KMS-11 (cell line): ENCODE results near the gene DHTKD1.

Experiments
- H2AFZ ChIP-seq: fragments of 200-600 bp; sonication (generic); 2 replicates; pipeline ENCODE4 v1.6.1; 2016; ENCODE audit warnings: antibody characterized with exemption, mixed run types, low read depth
- H3K27ac ChIP-seq: fragments of 200-600 bp; sonication (generic); 2 replicates; pipeline ENCODE4 v1.6.1; 2016; ENCODE audit warnings: mild to moderate bottlenecking, mixed run types
- H3K27me3 ChIP-seq: fragments of 200-600 bp; sonication (generic); 2 replicates; pipeline ENCODE4 v1.6.1; 2017; ENCODE audit warnings: mild to moderate bottlenecking, low read depth, mixed run types, moderate library complexity; ENCODE audit not compliant: insufficient read depth
- H3K36me3 ChIP-seq: fragments of 200-600 bp; sonication (generic); 2 replicates; pipeline ENCODE4 v1.6.1; 2017; ENCODE audit warnings: mild to moderate bottlenecking, mixed run types; ENCODE audit not compliant: insufficient read depth
- H3K4me1 ChIP-seq: fragments of 200-600 bp; sonication (generic); 2 replicates; pipeline ENCODE4 v1.6.1; 2016; ENCODE audit warnings: mild to moderate bottlenecking, low read depth, mixed run types; ENCODE audit not compliant: poor library complexity, severe bottlenecking
- H3K4me2 ChIP-seq: fragments of 200-600 bp; sonication (generic); 2 replicates; pipeline ENCODE4 v1.7.0; 2016; ENCODE audit warnings: mild to moderate bottlenecking, mixed run types
- H3K4me3 ChIP-seq: fragments of 200-600 bp; sonication (generic); IDR thresholded peaks from 2 replicates; pipeline ENCODE4 v1.6.1; 2017; ENCODE audit warnings: low read depth, low read length, mixed read lengths; ENCODE audit not compliant: insufficient read depth
- H3K79me2 ChIP-seq: fragments of 200-600 bp; sonication (generic); 2 replicates; pipeline ENCODE4 v1.6.1; 2016; ENCODE audit warnings: low read depth, mixed run types; ENCODE audit not compliant: insufficient read depth
- H3K9ac ChIP-seq: fragments of 200-600 bp; sonication (generic); 2 replicates; pipeline ENCODE4 v1.6.1; 2016; ENCODE audit warnings: mild to moderate bottlenecking, mixed run types
- H4K20me1 ChIP-seq: fragments of 200-600 bp; sonication (generic); 2 replicates; pipeline ENCODE4 v1.6.1; 2016; ENCODE audit warnings: mild to moderate bottlenecking, mixed run types; ENCODE audit not compliant: insufficient read depth
- TF ChIP-seq, protein P1 (sequence below): fragments of 200-600 bp; sonication (generic); conservative IDR thresholded peaks from 2 replicates; pipeline ENCODE4 v1.6.1; 2017; ENCODE audit warnings: low read depth, mild to moderate bottlenecking, antibody characterized with exemption, low read length, moderate library complexity, mixed read lengths

DHTKD1 gene

GRCh38 chr10:12130237-12130872, 61.6 kb downstream of the DHTKD1 start:
- Histone ChIP-seq H3K4me2 (peak overlapping the region; percentile 43), H2AFZ (peak overlapping the region; percentile 83), H3K27ac (0 out of 2 replicates have a peak overlapping the region, but pooled peaks have one; percentile 1), H3K79me2 (peaks cover 9% of the 10 kb centered on the region), H3K4me3 (no peak overlapping the region), H3K27me3 (no peaks in the 10 kb centered on the region), H4K20me1 (no peaks in the 10 kb centered on the region), H3K9ac (peak overlapping the region; percentile 77; the same call in 1 of the 2 replicates), H3K4me1 (peaks cover 13% of the 10 kb centered on the region), H3K36me3 (no peaks in the 10 kb centered on the region; the same call in 1 of the 2 replicates)
- TF ChIP-seq, protein P1, sequence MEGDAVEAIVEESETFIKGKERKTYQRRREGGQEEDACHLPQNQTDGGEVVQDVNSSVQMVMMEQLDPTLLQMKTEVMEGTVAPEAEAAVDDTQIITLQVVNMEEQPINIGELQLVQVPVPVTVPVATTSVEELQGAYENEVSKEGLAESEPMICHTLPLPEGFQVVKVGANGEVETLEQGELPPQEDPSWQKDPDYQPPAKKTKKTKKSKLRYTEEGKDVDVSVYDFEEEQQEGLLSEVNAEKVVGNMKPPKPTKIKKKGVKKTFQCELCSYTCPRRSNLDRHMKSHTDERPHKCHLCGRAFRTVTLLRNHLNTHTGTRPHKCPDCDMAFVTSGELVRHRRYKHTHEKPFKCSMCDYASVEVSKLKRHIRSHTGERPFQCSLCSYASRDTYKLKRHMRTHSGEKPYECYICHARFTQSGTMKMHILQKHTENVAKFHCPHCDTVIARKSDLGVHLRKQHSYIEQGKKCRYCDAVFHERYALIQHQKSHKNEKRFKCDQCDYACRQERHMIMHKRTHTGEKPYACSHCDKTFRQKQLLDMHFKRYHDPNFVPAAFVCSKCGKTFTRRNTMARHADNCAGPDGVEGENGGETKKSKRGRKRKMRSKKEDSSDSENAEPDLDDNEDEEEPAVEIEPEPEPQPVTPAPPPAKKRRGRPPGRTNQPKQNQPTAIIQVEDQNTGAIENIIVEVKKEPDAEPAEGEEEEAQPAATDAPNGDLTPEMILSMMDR = peak; percentile 83

GRCh38 chr10:12135631-12136030, 66.9 kb downstream of the DHTKD1 start:
- H4K20me1 ChIP-seq = no peaks in the 10 kb centered on the region
- no peak overlapping the region for H3K4me3 ChIP-seq
- TF ChIP-seq, protein P1 = no peak
- H3K4me2 ChIP-seq = no peak overlapping the region
- peaks cover 8% of the 10 kb centered on the region for H3K79me2 ChIP-seq
- H3K27me3 ChIP-seq = no peaks in the 10 kb centered on the region
- H3K27ac ChIP-seq = no peak overlapping the region
- peaks cover 14% of the 10 kb centered on the region for H3K4me1 ChIP-seq
- H3K9ac ChIP-seq = no peak overlapping the region
- peaks cover 3% of the 10 kb centered on the region; the same call in 1 of the 2 replicates for H3K36me3 ChIP-seq
- H2AFZ ChIP-seq = no peak overlapping the region

DNA sequence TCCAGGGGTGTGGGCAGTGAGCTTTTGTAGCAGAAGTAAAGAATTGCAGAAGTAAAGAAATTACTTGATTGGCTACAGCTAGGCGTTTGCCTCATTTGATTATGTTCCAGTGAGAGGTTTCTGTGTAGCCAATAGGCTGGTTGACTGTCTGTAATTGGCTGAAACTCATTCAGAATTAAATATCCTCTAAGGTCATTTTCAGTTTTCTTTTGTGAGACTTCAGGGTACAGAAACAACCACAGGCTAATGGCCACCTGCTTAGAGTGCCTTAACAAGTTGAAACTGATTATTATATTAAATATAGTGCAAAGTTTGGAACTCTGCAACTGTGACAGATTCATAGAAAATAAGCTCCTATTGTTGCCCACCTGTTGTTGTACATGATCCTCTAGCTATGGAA, 71.3 kb downstream of the DHTKD1 start:
- no peaks in the 10 kb centered on the region for H4K20me1 ChIP-seq
- no peak overlapping the region for H2AFZ ChIP-seq
- H3K27ac ChIP-seq = no peak overlapping the region
- H3K27me3 ChIP-seq = no peaks in the 10 kb centered on the region
- H3K79me2 ChIP-seq = no peaks in the 10 kb centered on the region
- peaks cover 3% of the 10 kb centered on the region; the same call in 1 of the 2 replicates for H3K36me3 ChIP-seq
- H3K9ac ChIP-seq = no peak overlapping the region
- no peak overlapping the region for H3K4me2 ChIP-seq
- TF ChIP-seq, protein P1 = no peak
- H3K4me3 ChIP-seq = no peak overlapping the region
- H3K4me1 ChIP-seq = peaks cover 7% of the 10 kb centered on the region

DNA sequence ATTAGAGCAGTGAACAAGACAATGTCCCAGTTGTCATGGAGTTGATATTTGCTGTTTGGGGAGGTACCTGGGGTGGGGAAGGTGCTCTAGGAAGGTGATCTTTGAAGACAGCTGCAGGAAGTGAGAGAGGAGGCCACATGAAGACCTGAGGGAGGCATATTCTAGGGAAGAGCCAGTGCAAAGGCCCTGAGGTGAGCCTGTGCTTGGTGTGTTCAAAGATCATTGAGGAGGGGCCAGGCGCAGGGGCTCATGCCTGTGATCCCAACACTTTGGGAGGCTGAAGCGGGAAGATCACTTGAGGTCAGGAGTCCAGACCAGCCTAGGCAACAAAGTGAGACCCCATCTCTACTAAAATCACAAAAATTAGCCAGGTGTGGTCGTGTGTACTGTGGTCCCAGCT, 75.8 kb downstream of the DHTKD1 start:
- Histone ChIP-seq H3K27ac (no peak overlapping the region), H3K27me3 (no peaks in the 10 kb centered on the region)
- TF ChIP-seq, protein P1 = no peak

More for the DNA sequence above, 75.8 kb downstream of the DHTKD1 start:
- Histone ChIP-seq H3K4me2 (no peak overlapping the region), H3K9ac (no peak overlapping the region), H3K4me1 (peaks cover 7% of the 10 kb centered on the region), H3K79me2 (no peaks in the 10 kb centered on the region), H2AFZ (no peak overlapping the region), H3K36me3 (no peaks in the 10 kb centered on the region; the same call in 1 of the 2 replicates), H4K20me1 (no peaks in the 10 kb centered on the region), H3K4me3 (no peak overlapping the region)
